ENCODE measurements around the gene UGT2A1. TPM values are rescaled to one million over a fixed set of nuclear protein-coding genes. Genes with fewer than 3 reads are reported as not detected.

UGT2A1 gene
- total RNA-seq, 2 experiments from 2014 or later = not detected

DNA sequence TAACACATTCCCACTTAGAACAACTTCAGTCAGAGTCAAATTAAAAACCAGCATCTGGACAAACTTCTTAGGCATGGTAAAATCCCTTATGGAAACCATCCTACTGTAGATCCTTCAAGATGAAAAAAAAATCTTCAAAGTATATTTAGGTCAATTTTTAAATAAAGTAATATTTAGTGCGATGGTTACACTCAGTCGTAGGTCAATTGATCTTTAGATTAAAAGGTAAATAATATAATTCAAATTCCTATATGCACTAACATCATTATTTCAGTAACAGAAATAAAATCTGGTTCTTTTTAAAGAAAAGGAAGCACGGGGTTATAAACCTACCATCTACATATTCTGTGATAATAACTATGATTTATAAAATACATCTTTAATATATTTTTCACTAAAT lies 13.5 kb downstream of the UGT2A1 start, which contains the start of gene UGT2A2:
Gene UGT2A2, minus strand, starts transcription at position 101 of the 400 bp plus-strand sequence. Its CDS starts 2 bp downstream, at position 99.
- Histone ChIP-seq H3K4me2 (ENCODE audit: low read length) (no peak within 1 kb of the TSS), H3K4me1 (ENCODE audit: insufficient read depth, low read length, poor library complexity, severe bottlenecking) (no peaks in the 10 kb centered on the region), H4K20me1 (ENCODE audit: insufficient read depth, low read length) (no peaks in the 10 kb centered on the region), H3K36me3 (ENCODE audit: insufficient read depth, low read length) (no peaks in the 10 kb centered on the region), H3K9me3 (ENCODE audit: low read length) (no peaks in the 10 kb centered on the region), H3K27ac (ENCODE audit: low read depth, low read length, poor library complexity, severe bottlenecking) (no peak within 1 kb of the TSS), H3K79me2 (ENCODE audit: insufficient read depth, low read depth, low read length) (no peaks in the 10 kb centered on the region), H3K4me3 (ENCODE audit: low read depth, low read length, poor library complexity, severe bottlenecking) (no peak within 1 kb of the TSS), H3K9me2 (ENCODE audit: insufficient read depth, low read length) (no peaks in the 10 kb centered on the region), H2AFZ (ENCODE audit: low read length) (no peak within 1 kb of the TSS)
- no peak for TF ChIP-seq EZH2phosphoT487 (IDR thresholded peaks at IDR 0.05; ENCODE audit: borderline replicate concordance, low read depth, low read length)
- TF ChIP-seq CTCF (conservative IDR thresholded peaks at IDR 0.05; ENCODE audit: low read length) = no peak
- intact Hi-C loops (cut with micrococcal nuclease; ENCODE audit: unreplicated experiment) = no loop called here
- POLR2A ChIA-PET = no interaction called here
- CTCF ChIA-PET (ENCODE audit: unreplicated experiment) = no interaction called here
- no TSS peak for BruUV-seq (replicated peaks)
- no peak for DNase-seq (ENCODE audit: low spot score)

GRCh38 chr4:69617083-69617694 lies 35.9 kb downstream of the UGT2A1 start:
- Histone ChIP-seq H3K36me3 (ENCODE audit: insufficient read depth, low read length) (no peaks in the 10 kb centered on the region), H3K79me2 (ENCODE audit: insufficient read depth, low read depth, low read length) (no peaks in the 10 kb centered on the region), H3K27ac (ENCODE audit: low read depth, low read length, poor library complexity, severe bottlenecking) (no peak overlapping the region), H3K9me2 (ENCODE audit: insufficient read depth, low read length) (no peaks in the 10 kb centered on the region), H3K9me3 (ENCODE audit: low read length) (no peaks in the 10 kb centered on the region), H4K20me1 (ENCODE audit: insufficient read depth, low read length) (no peaks in the 10 kb centered on the region), H2AFZ (ENCODE audit: low read length) (no peak overlapping the region), H3K4me3 (ENCODE audit: low read depth, low read length, poor library complexity, severe bottlenecking) (no peak overlapping the region), H3K4me1 (ENCODE audit: insufficient read depth, low read length, poor library complexity, severe bottlenecking) (no peaks in the 10 kb centered on the region), H3K4me2 (ENCODE audit: low read length) (no peak overlapping the region)
- peak; percentile 7 for DNase-seq (ENCODE audit: low spot score)
- ChIA-PET POLR2A (interaction anchor here (0.6 to 0.7 kb wide), 2 partner anchors 12 to 14 kb away, joined by 3 to 5 read pairs; no protein-coding TSS in a partner anchor), CTCF (ENCODE audit: unreplicated experiment) (no interaction called here)
- peak; percentile 67 for TF ChIP-seq CTCF (conservative IDR thresholded peaks at IDR 0.05; ENCODE audit: low read length)
- no peak for TF ChIP-seq EZH2phosphoT487 (IDR thresholded peaks at IDR 0.05; ENCODE audit: borderline replicate concordance, low read depth, low read length)
- intact Hi-C loops (cut with micrococcal nuclease; ENCODE audit: unreplicated experiment) = no loop called here
- no TSS peak for BruUV-seq (replicated peaks)

- Histone ChIP-seq H3K27ac (ENCODE audit: low read depth, low read length, poor library complexity, severe bottlenecking) (no peak overlapping the region), H3K4me2 (ENCODE audit: low read length) (no peak overlapping the region), H2AFZ (ENCODE audit: low read length) (no peak overlapping the region), H3K36me3 (ENCODE audit: insufficient read depth, low read length) (no peaks in the 10 kb centered on the region), H3K4me1 (ENCODE audit: insufficient read depth, low read length, poor library complexity, severe bottlenecking) (no peaks in the 10 kb centered on the region), H3K9me3 (ENCODE audit: low read length) (no peaks in the 10 kb centered on the region), H3K9me2 (ENCODE audit: insufficient read depth, low read length) (no peaks in the 10 kb centered on the region), H4K20me1 (ENCODE audit: insufficient read depth, low read length) (no peaks in the 10 kb centered on the region), H3K4me3 (ENCODE audit: low read depth, low read length, poor library complexity, severe bottlenecking) (no peak overlapping the region), H3K79me2 (ENCODE audit: insufficient read depth, low read depth, low read length) (no peaks in the 10 kb centered on the region)
- TF ChIP-seq CTCF (conservative IDR thresholded peaks at IDR 0.05; ENCODE audit: low read length) = no peak
- TF ChIP-seq EZH2phosphoT487 (IDR thresholded peaks at IDR 0.05; ENCODE audit: borderline replicate concordance, low read depth, low read length) = no peak
- BruUV-seq (replicated peaks) = no TSS peak
- intact Hi-C loops (cut with micrococcal nuclease; ENCODE audit: unreplicated experiment) = no loop called here
- DNase-seq (ENCODE audit: low spot score) = no peak
- CTCF ChIA-PET (ENCODE audit: unreplicated experiment) = no interaction called here
- POLR2A ChIA-PET = interaction anchor here (0.6 to 0.9 kb wide), 2 partner anchors 20 to 607 kb away, joined by 3 read pairs; no protein-coding TSS in a partner anchor
Measured at GRCh38 chr4:69610484-69610883, 42.6 kb downstream of the UGT2A1 start.

All from OCI-LY7 (cell line).